HEK293T (cell line): ENCODE measurements around the gene WNT8B.

Experiments
- CTCF ChIA-PET: fragments of 350-600 bp; formaldehyde crosslinking; extraction: SDS; loops from one replicate; lab custom pipeline; 2021; ENCODE audit warnings: antibody characterized with exemption, inconsistent platforms; lab: Yijun Ruan, JAX
- POLR2A ChIA-PET: fragments of 350-600 bp; formaldehyde crosslinking; extraction: SDS; loops from one replicate; lab custom pipeline; 2020; ENCODE audit warnings: antibody characterized with exemption, inconsistent platforms; lab: Yijun Ruan, JAX
- DNase-seq: peaks from one replicate; pipeline ENCODE4 v3.0.0; 2012; ENCODE audit warnings: mixed read lengths; ENCODE audit errors: extremely low spot score
- ARNT ChIP-seq: fragments of 450-650 bp; IDR thresholded peaks from 2 replicates; pipeline ENCODE4 v1.6.1; 2017; ENCODE audit warnings: mild to moderate bottlenecking
- BHLHE40 ChIP-seq: fragments of 450-650 bp; IDR thresholded peaks from 2 replicates; pipeline ENCODE4 v1.6.1; 2016; ENCODE audit warnings: mild to moderate bottlenecking, moderate library complexity, borderline replicate concordance
- CTBP1 ChIP-seq: fragments of 450-650 bp; IDR thresholded peaks from 2 replicates; pipeline ENCODE4 v1.6.1; 2016; ENCODE audit warnings: borderline replicate concordance
- ELF4 ChIP-seq: fragments of 450-650 bp; IDR thresholded peaks from 2 replicates; pipeline ENCODE4 v1.6.1; 2017; ENCODE audit warnings: antibody characterized with exemption
- FOXA1 ChIP-seq: fragments of 450-650 bp; IDR thresholded peaks from 2 replicates; pipeline ENCODE4 v1.6.1; 2016; ENCODE audit warnings: mild to moderate bottlenecking
- FOXK2 ChIP-seq: fragments of 450-650 bp; IDR thresholded peaks from 2 replicates; pipeline ENCODE4 v1.6.1; 2016; ENCODE audit warnings: mild to moderate bottlenecking
- FOXM1 ChIP-seq: fragments of 450-650 bp; IDR thresholded peaks from 2 replicates; pipeline ENCODE4 v1.6.1; 2017; ENCODE audit warnings: mild to moderate bottlenecking, borderline replicate concordance
- HDGF ChIP-seq: fragments of 450-650 bp; IDR thresholded peaks from 2 replicates; pipeline ENCODE4 v1.6.1; 2017; ENCODE audit warnings: antibody characterized with exemption, borderline replicate concordance
- L3MBTL2 ChIP-seq: fragments of 450-650 bp; conservative IDR thresholded peaks from 2 replicates; pipeline ENCODE4 v1.6.1; 2016; ENCODE audit warnings: mild to moderate bottlenecking
- LEF1 ChIP-seq: fragments of 450-650 bp; IDR thresholded peaks from 2 replicates; pipeline ENCODE4 v1.6.1; 2017; ENCODE audit warnings: mild to moderate bottlenecking, borderline replicate concordance
- NFRKB ChIP-seq: fragments of 450-650 bp; IDR thresholded peaks from 2 replicates; pipeline ENCODE4 v1.6.1; 2016; ENCODE audit warnings: mild to moderate bottlenecking, moderate library complexity
- PKNOX1 ChIP-seq: fragments of 450-650 bp; IDR thresholded peaks from 2 replicates; pipeline ENCODE4 v1.6.1; 2016
- SP1 ChIP-seq: fragments of 450-650 bp; IDR thresholded peaks from 2 replicates; pipeline ENCODE4 v1.6.1; 2017
- SUZ12 ChIP-seq: fragments of 450-650 bp; IDR thresholded peaks from 2 replicates; pipeline ENCODE4 v1.6.1; 2016; ENCODE audit warnings: mild to moderate bottlenecking
- TARDBP ChIP-seq: fragments of 450-650 bp; IDR thresholded peaks from 2 replicates; pipeline ENCODE4 v1.6.1; 2016
- ZNF384 ChIP-seq: fragments of 450-650 bp; IDR thresholded peaks from 2 replicates; pipeline ENCODE4 v1.6.1; 2016

The WNT8B gene

GRCh38 chr10:100507357-100507732 lies 44.5 kb downstream of the WNT8B start:
- ChIA-PET CTCF (interaction anchor here (0.9 kb wide), 1 partner anchor 184 kb away, joined by 4 read pairs; no protein-coding TSS in a partner anchor), POLR2A (no interaction called here)
- TF ChIP-seq CTBP1 (no peak), LEF1 (no peak), PKNOX1 (no peak), L3MBTL2 (no peak), FOXA1 (no peak), SP1 (no peak)
- no peak for DNase-seq

GRCh38 chr10:100508266-100508665 lies 45.5 kb downstream of the WNT8B start:
- TF ChIP-seq FOXA1 (no peak), FOXM1 (no peak), ARNT (no peak), LEF1 (no peak), SP1 (no peak), BHLHE40 (no peak), TARDBP (no peak), HDGF (no peak)
- ChIA-PET CTCF (interaction anchor here (0.5 to 1.8 kb wide), 5 partner anchors 10 to 195 kb away, joined by 3 to 10 read pairs (median 4); partner anchors contain the start of gene SCD), POLR2A (interaction anchor here (1.0 to 1.5 kb wide), 2 partner anchors 135 to 161 kb away, joined by 3 to 4 read pairs; partner anchors contain the start of gene SCD)
- no peak for DNase-seq

- TF ChIP-seq BHLHE40 = no peak
- no peak for TF ChIP-seq PKNOX1
- TF ChIP-seq L3MBTL2 = no peak
- no peak for TF ChIP-seq SP1
- no peak for TF ChIP-seq FOXA1
- no peak for TF ChIP-seq FOXK2
- TF ChIP-seq NFRKB = no peak
- no peak for TF ChIP-seq TARDBP
- no peak for TF ChIP-seq ZNF384
- TF ChIP-seq CTBP1 = no peak
- no peak for TF ChIP-seq HDGF
- no peak for TF ChIP-seq LEF1
- no peak for TF ChIP-seq SUZ12
- no peak for TF ChIP-seq ARNT
- no peak for TF ChIP-seq FOXM1
- TF ChIP-seq ELF4 = no peak
- DNase-seq = peak; percentile 74
- ChIA-PET POLR2A (interaction anchor here (1.0 to 1.5 kb wide), 2 partner anchors 135 to 162 kb away, joined by 3 to 4 read pairs; partner anchors contain the start of gene SCD), CTCF (interaction anchor here (0.5 to 1.8 kb wide), 5 partner anchors 10 to 196 kb away, joined by 3 to 10 read pairs (median 4); partner anchors contain the start of gene SCD)
Observed at GRCh38 chr10:100508691-100509150, 45.9 kb downstream of the WNT8B start.

GRCh38 chr10:100509241-100509840 lies 46.5 kb downstream of the WNT8B start:
- no peak for DNase-seq
- CTCF ChIA-PET = interaction anchor here (0.7 to 1.8 kb wide), 4 partner anchors 9 to 163 kb away, joined by 4 to 10 read pairs (median 6); partner anchors contain the start of gene SCD
- TF ChIP-seq FOXK2 (no peak), BHLHE40 (no peak), FOXA1 (no peak), LEF1 (no peak), ZNF384 (no peak), ARNT (no peak), HDGF (no peak), SP1 (no peak), CTBP1 (no peak), TARDBP (no peak), FOXM1 (no peak), ELF4 (no peak), PKNOX1 (no peak), L3MBTL2 (no peak), NFRKB (no peak)
- POLR2A ChIA-PET = interaction anchor here (1.0 to 1.5 kb wide), 2 partner anchors 136 to 162 kb away, joined by 3 to 4 read pairs; partner anchors contain the start of gene SCD

GRCh38 chr10:100510533-100511308 lies 47.9 kb downstream of the WNT8B start:
- ChIA-PET CTCF (interaction anchor here (1.2 to 1.3 kb wide), 2 partner anchors 8 to 28 kb away, joined by 5 read pairs; no protein-coding TSS in a partner anchor), POLR2A (no interaction called here)
- TF ChIP-seq BHLHE40 (no peak), L3MBTL2 (no peak), FOXA1 (no peak), LEF1 (no peak), HDGF (no peak), ARNT (no peak), SP1 (no peak), PKNOX1 (no peak), ELF4 (no peak), FOXK2 (no peak), NFRKB (no peak), TARDBP (no peak), SUZ12 (no peak), FOXM1 (no peak), CTBP1 (no peak), ZNF384 (no peak)
- no peak for DNase-seq
